Activated CD8-positive, alpha-beta memory T cell treated with anti-CD3 and anti-CD28 coated beads, Interleukin-2, amount 50 U/mL, for 1 hour (primary cell): Measurements from ENCODE around the gene HDAC10.

Source experiments
- DNase-seq: peaks from one replicate; pipeline ENCODE4 v3.0.0-alpha.2; 2020; ENCODE audit errors: extremely low read depth

The HDAC10 gene

GRCh38 chr22:50257041-50257440, 6.0 kb upstream of the HDAC10 start:
- DNase-seq: no peak

- no peak for DNase-seq
Observed at GRCh38 chr22:50256258-50256862, 5.3 kb upstream of the HDAC10 start.

GRCh38 chr22:50255607-50256006, 4.5 kb upstream of the HDAC10 start:
- DNase-seq: no peak

- no peak for DNase-seq
Observed at GRCh38 chr22:50255099-50255498, 4.0 kb upstream of the HDAC10 start.

- DNase-seq: no peak
Observed at GRCh38 chr22:50253941-50254340, 2.9 kb upstream of the HDAC10 start.

- DNase-seq: no peak
Observed at GRCh38 chr22:50253046-50253915, 2.2 kb upstream of the HDAC10 start.

- DNase-seq: peak; percentile 43
Observed at GRCh38 chr22:50252082-50253045, 1.3 kb upstream of the HDAC10 start.

- no peak for DNase-seq
Observed at GRCh38 chr22:50251477-50252081, 514 bp upstream of the HDAC10 start.

- no peak for DNase-seq
Observed at GRCh38 chr22:50250249-50250554, 863 bp downstream of the HDAC10 start.

GRCh38 chr22:50249341-50250248, 1.5 kb downstream of the HDAC10 start:
- DNase-seq: no peak

GRCh38 chr22:50248196-50249081, 2.6 kb downstream of the HDAC10 start:
- DNase-seq: no peak

- no peak for DNase-seq
Observed at GRCh38 chr22:50247748-50248147, 3.3 kb downstream of the HDAC10 start.

GRCh38 chr22:50246242-50247175, 4.6 kb downstream of the HDAC10 start:
- no peak for DNase-seq

- DNase-seq: no peak
Observed at GRCh38 chr22:50245214-50246072, 5.6 kb downstream of the HDAC10 start.

- DNase-seq: peak; percentile 64
Observed at GRCh38 chr22:50244420-50245213, 6.4 kb downstream of the HDAC10 start, which contains the start of gene TUBGCP6. Gene TUBGCP6 (minus strand): TSS chr22:50245023. CDS start chr22:50244459, 564 bp downstream.

- no peak for DNase-seq
Observed at GRCh38 chr22:50243685-50244419, 7.2 kb downstream of the HDAC10 start.
